ENCODE measurements around the gene SCFD2.
"Not testable (repeated sequence)": the region's sequence is repeated elsewhere in the genome, so short reads cannot be mapped to it uniquely, and the experiment has no call there.

Gene SCFD2

DNA sequence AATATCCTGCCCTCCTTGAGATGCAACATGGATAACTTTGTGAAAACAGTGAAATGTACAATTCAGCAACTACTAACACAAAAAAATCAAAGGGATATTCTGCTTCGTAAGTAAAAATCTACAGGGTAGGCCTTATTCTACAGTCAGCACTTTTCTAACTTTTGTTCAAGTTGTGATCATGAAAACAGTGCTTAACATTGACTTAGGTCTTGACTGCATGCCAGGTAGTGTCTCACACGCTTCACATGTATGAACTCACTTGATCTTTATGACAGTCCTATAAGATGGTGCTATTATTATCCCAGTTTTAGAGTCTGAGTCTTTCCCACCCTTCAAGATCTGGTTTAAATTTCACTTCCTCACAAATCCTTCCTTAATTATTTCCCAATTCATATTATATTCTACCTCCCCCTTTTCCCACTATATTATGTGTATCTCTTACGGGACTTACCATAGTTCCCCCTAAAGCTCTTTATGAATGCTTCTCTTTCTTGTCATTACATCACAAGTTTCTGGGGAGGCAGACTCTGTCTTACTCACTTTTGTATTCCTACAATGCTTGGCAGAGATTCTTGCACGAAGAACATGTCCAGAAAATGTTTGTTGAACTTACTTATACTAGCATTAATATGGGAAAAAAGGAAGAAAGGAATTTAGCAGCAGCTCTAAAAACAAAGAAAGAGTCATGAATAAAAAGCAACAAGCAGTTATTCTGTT is 179.8 kb downstream of the SCFD2 start:
- no peak for DNase-seq

DNA sequence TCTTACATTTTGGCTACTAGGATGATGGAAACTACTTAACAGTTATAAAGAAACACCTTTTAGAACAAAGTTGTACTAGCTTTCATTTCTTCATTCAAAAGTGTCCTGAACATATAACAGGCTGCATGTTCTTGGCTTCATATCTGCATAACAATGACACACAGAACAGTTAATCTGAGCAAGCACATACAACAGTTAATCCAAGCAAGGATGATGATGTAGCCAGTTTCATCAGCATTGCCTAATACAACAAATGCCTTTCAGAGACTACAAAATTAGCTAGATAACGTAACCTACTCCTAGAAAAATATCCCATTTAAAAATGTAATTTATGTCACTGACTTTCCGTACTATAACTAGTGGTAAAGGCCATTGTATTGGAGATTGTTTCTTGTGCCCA is 182.1 kb downstream of the SCFD2 start:
- DNase-seq: no peak

DNA sequence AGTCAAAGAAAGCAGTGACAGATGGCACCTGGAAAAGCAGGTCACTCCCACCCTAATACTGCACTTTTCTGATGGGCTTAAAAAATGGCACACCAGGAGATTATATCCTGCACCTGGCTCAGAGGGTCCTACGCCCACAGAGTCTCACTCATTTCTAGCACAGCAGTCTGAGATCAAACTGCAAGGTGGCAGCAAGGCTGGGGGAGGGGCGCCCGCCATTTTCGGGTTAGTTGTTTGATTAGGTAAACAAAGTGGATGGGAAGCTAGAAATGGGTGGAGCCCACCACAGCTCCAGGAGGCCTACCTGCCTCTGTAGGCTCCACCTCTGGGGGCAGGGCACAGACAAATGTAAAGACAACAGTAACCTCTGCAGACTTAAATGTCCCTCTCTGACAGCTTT is 188.1 kb downstream of the SCFD2 start:
- DNase-seq: not testable (repeated sequence)

DNA sequence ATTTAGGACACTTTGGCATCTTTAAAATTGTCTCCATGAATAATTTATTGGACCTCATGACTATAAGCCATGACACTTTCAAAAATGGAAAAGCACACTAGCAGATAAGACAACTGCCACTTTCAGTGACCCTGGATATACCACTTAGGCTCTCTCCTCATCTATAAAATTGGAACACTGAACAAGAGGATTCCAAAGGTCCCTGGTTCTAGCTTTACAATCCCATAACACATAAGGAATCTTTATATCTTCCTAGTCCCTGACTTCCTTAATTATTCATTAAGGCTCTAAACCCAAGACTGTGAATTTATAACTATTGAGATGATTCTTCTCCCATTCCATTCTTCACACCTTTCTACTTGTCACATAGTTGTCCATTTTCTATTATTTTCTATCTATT is 190.2 kb downstream of the SCFD2 start:
- DNase-seq: no peak

DNA sequence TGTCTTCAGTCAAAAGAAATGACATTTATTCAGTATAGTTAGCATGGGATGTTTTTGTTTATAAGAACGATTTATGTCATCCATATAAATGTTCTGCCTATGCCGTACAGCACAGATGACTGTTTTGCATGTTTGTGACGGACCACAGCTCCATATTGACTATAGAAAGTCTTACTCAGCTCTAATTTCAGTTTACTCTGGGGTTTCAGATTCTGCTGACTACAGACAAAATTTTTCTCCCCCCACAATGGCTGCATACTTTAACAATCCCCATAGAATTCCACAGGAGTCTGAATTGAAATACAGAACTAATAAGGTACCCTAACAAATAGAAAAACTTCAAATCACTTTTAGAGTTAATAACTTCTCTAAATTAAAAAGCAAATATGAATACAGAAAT is 191.0 kb downstream of the SCFD2 start:
- no peak for DNase-seq

DNA sequence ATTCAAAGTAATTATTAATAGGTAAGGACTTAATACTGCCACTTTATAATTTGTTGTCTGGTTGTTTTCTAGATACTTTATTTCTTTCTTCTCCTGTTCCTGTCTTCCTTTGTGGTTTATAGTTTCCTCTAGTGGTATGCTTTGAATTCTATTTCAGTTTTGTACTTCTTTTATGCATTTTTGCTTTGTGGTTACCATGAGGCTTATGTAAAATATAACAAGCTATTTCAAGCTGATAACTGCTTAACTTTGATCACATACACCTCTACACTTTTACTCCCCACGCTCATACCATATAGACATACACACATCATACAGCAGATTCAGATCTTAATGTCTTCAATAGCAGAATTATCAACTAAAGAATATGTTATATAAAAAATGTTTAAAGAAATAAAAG is 192.3 kb downstream of the SCFD2 start:
- no peak for DNase-seq

DNA sequence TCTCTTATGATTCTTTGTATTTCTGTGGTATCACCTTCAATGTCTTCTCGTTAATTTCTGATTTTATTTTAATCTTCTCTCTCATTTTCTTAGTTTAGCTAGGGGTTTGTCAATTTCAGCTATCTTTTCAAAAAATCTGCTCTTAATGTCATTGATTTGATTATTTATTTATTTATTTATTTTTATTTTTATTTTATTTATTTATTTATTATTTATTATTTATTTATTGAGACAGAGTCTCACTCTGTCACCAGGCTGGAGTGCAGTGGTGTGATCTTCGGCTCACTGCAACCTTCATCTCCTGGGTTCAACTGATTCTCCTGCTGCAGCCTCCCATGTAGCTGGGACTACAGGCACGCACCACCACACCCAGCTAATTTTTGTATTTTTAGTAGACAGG is 194.1 kb downstream of the SCFD2 start:
- no peak for DNase-seq

DNA sequence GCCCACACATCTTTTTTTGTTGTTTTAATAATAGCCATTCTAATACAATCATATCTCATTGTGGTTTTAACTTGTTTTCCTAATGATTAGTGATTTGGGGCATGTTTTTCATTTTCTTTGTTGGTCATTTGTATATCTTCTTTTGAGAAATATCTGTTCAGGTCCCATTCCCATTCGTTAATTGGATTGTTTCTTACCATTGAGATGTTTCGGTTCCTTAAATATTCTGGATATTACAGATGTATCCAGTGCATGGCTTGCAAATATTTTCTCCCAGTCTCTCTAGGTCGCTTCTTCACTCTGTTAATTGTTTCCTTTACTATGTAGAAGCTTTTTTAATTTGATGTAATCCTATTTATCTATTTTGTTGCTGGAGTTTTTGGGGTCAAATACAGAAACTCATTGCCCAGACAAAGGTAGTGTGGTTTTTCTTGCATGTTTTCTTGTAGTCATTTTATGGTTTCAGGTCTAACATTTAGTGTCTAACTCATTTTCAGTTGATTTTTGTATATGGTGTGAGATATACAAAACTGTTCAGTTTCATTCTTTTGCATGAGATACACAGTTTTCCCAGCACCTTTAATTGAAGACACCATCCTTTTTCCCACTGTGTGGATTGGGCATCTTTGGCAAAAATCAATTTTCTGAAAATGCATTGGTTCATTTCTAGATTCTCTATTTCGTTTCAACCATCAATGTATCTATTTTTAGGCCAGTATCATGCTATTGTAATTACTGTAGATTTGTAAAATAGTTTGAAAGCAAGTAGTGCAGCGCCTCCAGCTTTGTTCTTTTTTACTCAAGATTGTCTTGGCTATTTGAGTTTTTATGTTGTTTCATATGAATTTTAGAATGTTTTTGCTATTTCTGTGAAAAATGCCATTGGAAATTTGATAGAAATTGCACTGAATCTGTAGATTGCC is 195.9 kb downstream of the SCFD2 start:
- no peak for DNase-seq

DNA sequence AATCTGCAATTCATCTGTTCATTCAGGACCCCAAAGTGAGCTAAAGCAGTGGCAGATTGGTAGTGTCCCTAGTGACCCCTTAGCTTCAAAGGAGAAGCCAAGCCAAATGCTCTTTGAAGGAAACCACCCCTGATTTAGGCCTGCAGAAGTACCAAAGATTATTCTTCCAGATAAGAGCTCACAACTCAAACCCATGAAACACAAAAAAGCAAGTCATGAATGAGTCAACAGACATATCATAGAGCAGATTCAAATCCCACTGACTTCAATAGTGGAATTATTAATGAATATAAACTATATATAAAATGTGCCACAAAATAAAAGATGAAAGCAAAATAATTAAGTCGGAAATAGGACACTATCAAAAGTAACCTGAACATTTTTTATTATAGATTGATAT is 197.6 kb downstream of the SCFD2 start:
- no peak for DNase-seq

DNA sequence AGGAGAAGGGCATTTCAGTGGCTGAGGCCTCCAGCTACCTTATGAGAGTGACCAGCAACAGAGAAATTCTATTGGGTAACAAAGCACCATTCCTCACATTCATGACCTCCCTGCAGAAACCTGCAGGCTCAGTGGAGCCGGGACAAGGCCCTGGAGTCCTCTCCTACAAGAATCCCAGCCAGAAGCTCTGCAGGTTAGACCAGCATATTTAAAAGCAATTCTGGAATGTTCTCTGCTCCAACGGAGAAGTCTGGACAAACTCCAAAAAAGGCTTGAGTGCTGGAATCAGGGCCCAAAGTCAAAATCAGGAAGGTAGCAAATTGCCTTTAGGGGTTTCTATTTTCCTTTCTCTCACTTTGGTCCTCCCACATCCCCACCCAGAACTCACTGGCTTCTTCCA is 202.9 kb downstream of the SCFD2 start:
- no peak for DNase-seq

DNA sequence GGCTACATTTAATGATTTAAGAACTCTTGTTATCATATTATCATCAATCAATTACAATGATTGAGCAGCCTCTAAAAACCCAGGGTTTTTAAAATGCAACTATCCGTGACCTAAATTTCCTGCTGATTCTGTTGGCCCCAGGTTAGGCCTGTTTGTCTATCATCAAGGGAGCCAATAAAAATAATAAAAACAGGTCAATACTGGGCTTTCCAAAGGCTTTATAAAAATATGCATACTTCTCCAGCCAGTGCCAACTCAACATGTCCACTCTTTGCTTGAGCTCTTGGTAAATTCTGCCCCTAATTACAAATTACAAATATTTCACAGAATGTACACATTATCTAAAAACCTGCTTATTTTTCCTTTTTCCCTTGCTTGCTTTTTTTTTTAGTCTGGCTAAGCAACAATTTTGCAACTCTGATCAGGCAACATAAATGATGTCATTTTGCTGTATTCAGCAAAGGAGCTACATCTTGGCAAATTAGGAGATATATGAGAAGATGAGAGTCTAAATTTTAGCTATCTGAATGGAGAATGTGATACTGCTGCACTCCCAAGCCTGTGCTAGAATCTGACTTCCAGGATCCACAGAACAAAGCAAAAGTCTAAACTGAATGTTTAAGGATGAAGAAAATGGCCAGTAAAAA is 204.0 kb downstream of the SCFD2 start:
- no peak for DNase-seq

DNA sequence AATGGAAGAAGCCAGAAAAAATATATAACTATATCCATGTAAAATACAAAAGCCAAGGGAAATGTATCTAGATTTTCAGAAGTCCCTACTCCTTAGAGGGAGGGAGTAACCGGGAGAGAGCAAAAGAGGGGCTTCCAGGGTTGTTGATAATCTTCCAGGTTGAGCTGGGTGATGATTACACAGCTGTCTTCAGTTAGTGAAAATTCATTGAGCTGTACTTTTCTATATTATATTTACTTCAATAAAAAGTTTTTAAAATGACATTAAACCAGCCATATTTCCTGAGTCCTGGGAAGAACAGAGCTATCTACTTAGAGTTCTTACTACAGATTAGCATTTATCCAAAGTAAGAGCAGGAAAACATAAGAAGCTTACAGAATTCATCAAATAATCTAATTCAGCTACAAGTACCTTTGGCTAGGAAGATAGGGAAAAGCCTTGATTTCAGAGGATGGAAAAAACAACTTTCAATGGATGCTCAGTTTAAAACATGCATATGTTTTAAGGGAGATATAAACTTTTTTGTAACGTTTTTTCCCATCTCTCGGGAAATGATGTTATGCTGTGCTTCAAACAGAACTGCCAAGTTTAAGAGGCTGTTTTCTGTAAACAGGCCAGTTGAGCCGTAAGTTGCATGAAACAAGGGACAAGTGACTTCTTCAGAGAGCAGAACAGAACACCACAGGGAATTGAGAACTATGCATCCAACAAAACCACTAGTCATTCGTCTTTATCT is 204.6 kb downstream of the SCFD2 start:
- DNase-seq: no peak

DNA sequence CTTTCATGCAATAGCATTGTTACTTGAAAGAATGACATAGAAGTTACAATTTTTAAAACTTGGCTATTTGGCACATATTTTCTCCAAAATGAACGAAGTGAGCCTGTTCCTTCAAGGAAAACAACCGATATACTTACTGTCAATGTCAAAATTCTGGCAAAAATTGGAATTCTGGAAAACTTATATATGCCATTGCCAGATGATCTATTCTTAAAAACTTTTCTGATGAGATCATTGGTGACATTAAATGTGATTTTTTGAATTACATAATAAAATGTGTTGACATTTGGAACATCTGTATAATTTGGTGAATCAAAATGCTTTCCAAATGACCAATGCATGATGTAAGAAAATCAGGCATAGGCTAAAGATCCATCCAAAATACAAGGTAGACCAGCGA is 209.0 kb downstream of the SCFD2 start:
- no peak for DNase-seq

DNA sequence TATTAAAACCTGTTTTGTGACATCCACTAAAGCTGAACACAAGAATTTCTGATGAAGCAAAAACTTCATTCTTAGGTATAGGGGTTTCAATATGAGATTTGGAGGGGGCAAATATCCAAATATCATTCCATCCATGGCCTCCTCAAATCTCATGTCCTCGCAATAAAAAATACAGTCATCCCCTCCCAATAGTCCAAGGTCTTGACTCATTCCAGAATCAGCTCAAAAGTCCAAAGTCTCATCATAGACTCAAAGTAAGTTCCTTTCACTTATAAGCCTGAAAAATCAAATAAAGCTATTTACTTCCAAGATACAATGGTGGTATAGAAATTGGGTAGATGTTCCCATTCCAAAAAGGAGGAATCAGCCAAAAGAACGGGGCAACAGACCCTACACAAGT is 213.4 kb downstream of the SCFD2 start:
- no peak for DNase-seq

DNA sequence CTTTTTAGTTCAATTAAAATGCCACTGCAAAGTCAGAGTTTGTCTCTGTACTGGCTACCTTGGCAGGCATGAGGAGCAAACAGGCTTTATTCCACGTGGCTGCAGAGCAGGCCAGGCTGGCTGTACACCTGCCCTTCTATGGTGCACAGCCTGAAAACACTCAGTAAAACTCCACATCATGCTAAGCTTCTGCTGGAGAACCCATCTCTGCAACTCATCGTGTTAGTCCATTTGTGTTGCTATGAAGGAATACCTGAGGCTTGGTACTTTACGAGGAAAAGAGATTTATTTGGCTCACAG is 214.4 kb downstream of the SCFD2 start:
- no peak for DNase-seq

DNA sequence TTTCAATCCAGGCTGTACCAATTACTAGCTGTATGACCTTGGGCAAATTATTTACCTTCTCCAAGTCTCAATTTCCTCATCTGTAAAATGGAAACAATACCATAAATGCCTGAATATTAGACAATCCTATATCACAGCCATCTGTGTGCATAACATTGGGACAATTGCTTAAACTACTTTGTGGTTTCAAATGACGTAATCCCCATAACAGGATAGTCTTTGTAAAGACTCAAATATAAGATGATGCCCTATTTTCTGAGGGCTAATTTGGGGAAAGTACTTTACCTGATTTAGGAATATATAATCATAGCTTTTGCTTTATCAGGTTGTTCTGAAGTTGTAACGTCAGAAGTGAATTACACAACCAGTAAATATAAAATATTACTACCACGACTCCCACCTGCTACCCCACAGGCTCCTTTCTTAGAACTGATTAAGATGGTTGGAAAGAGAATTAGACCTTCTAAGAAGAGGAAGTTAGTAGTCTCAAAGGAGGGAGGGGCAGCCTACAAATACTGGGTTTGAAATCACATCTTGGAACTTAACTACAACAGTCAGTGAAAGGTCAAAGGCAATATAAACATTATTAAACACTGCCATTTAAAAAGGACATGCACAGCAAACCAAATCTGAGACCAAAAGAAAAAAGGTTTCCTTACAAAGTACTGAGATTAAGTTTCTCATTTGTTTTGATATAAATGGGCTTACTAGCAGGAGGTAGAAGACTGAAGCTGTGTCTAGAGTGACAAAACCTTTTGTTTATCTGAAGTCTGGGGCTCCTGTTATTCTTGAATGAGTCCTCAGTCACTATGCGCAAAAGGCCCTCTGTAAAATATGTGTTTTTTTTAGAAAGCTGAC is 215.0 kb downstream of the SCFD2 start:
- no peak for DNase-seq

DNA sequence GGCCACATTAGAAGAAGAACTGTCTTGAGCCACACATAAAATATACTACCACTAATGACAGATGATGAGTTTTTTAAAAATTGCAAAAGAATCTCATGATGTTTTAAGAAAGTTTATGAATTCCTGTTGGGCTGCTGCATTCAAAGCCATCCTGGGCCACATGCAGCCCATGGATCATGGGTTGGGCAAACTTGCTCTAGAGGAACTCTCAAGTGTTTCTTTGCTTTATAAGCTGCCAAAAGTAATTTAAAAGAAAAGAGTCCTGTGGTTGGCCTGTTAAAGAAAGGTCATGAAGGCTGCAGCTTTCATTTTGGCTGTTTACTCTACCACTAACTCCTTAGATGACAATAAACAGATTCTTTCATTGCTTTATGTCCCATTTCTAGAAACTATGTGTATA is 218.2 kb downstream of the SCFD2 start:
- no peak for DNase-seq

DNA sequence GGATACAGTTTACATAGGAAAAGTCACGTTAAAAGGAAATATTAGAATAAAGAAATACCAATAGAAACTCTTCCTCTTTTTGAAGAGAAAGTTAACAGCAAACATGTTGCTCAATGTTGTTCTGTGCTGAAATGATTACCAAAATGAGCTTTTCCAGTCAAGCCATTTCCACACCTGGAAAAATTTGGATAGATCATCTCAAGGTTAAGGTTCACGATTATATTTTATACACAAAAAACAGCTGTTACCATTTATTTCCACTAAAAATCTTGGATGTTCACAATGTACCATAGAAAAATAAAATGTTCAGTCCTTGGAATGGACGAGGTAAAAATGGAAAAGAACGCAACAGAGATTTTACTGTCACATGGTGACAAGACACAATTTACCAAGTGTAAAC is 218.7 kb downstream of the SCFD2 start:
- DNase-seq: no peak

DNA sequence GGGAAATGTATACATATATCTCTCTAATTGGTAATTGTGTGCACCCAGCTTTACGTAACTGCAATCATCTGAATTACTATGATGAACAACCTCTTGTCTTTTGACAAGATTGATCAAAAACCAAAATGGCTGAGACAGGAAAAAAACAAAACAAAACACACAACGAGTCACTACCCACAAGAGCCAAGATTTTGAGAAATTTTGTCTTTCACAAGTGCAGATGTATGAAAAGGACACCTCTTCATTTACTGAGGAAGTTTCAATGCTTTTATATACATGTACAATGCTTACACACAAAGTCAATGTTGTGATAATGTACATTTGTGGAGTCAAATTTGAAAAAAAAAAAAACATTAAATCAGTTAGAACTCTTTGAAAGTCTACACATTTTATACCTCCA is 224.6 kb downstream of the SCFD2 start:
- DNase-seq: no peak

DNA sequence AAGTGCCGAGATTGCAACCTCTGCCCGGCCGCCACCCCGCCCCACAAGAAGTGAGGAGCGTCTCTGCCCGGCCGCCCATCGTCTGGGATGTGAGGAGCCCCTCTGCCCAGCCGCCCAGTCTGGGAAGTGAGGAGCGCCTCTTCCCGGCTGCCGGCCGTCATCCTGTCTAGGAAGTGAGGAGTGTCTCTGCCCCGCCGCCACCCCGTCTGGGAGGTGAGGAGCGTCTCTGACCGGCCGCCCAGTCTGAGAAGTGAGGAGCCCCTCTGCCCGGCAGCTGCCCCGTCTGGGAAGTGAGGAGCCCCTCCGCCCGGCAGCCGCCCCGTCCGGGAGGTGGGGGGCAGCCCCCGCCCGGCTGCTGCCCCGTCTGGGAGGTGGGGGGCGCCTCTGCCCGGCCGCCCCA is 226.6 kb downstream of the SCFD2 start:
- not testable (repeated sequence) for DNase-seq

DNA sequence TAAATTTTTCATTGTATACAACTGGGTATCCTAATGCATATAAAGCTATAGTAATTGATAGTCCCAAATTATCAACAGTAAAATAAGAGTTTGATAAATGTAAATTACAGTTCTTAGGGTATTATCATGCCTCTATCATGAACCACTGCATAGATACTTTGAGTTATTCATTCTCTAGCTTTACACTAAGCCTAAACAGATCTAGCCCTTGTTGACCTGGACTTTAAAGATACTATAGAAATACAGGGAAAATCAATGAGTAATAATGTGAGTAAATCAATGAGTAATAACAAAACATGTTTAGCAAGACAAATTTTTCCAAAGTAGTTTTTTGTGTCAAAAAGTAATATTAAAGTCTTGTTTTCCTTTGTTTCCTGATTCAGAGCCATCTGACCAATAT is 228.4 kb downstream of the SCFD2 start:
- DNase-seq: no peak

DNA sequence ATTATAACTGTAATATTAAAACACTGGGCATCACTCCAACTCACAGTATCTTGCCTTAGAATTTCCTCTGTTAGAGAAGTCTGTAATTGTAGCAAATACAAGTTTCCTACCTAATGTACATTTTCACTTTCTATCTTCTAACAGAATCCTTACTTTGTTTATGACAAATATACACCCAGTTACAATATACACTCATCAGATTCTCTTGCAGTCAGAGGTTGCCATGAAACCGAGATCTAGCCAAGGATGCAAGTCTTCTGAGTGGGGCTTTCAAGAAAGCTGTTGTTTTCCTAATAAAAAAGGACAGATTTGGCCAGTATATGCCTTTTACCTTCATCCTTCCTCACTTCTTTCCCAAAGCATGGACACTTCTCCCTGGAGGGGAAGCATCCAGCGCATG is 228.9 kb downstream of the SCFD2 start:
- DNase-seq: no peak

Data from cerebellar nuclear complex (tissue), 1 donor.